Muscle of leg (tissue), 11 donors: Measurements from ENCODE around the gene PGM2. TPM values are rescaled to one million over a fixed set of nuclear protein-coding genes. Genes with fewer than 3 reads are reported as not detected.
"Not testable (repeated sequence)": the region's sequence is repeated elsewhere in the genome, so short reads cannot be mapped to it uniquely, and the experiment has no call there.

ENCODE experiments used
- DNase-seq: peaks from one replicate; pipeline ENCODE4 v3.0.0; 2013
- H3K27ac ChIP-seq: one replicate; pipeline ENCODE4 v1.5.1; 2013; ENCODE audit warnings: mild to moderate bottlenecking, low read length, control low read depth
- H3K27me3 ChIP-seq: one replicate; pipeline ENCODE4 v1.6.1; 2013; ENCODE audit warnings: low read length; ENCODE audit not compliant: control insufficient read depth, insufficient read depth
- H3K36me3 ChIP-seq: one replicate; pipeline ENCODE4 v1.6.1; 2013; ENCODE audit warnings: low read length; ENCODE audit not compliant: control insufficient read depth, insufficient read depth
- H3K4me1 ChIP-seq: one replicate; pipeline ENCODE4 v1.6.1; 2013; ENCODE audit warnings: low read length; ENCODE audit not compliant: control insufficient read depth, insufficient read depth
- H3K4me3 ChIP-seq: one replicate; pipeline ENCODE4 v1.5.1; 2013; ENCODE audit warnings: low read length, control low read depth
- H3K9me3 ChIP-seq: replicated peaks from 2 replicates; pipeline ENCODE4 v1.6.1; 2013; ENCODE audit warnings: low read depth, low read length; ENCODE audit not compliant: control insufficient read depth
- WGBS: methylation state at CpG from one replicate; pipeline ENCODE4 v1.1.5; 2013; ENCODE audit warnings: missing lambda C conversion rate; ENCODE audit not compliant: insufficient coverage; 5-methylcytosine and 5-hydroxymethylcytosine counted together
- polyA plus RNA-seq, 8 donors: library from polyadenylated mRNA; unstranded; fragments of 120-200 nt; gene quantifications; one replicate each; pipeline versions ENCODE4 v1.2.1 to v1.2.3, GENCODE V29; 2013; ENCODE audit warnings: inconsistent platforms in 1 of 8, low replicate concordance in 1 of 8; ENCODE audit not compliant: insufficient read length in 8 of 8, insufficient read depth in 1 of 8
- total RNA-seq: library from RNA; stranded (reverse); fragments of 120-200 nt; gene quantifications from one replicate; pipeline ENCODE4 v1.2.4, GENCODE V29; 2013

The PGM2 gene
- total and polyA plus RNA-seq, 9 donors = 8.5 to 16.6 (median 11.2) TPM

GRCh38 chr4:37815591-37815990 is 10.9 kb upstream of the PGM2 start:
- WGBS = no CpG with 5 or more reads among the region's 3 CpGs
- no peak overlapping the region for H3K27ac ChIP-seq

DNA sequence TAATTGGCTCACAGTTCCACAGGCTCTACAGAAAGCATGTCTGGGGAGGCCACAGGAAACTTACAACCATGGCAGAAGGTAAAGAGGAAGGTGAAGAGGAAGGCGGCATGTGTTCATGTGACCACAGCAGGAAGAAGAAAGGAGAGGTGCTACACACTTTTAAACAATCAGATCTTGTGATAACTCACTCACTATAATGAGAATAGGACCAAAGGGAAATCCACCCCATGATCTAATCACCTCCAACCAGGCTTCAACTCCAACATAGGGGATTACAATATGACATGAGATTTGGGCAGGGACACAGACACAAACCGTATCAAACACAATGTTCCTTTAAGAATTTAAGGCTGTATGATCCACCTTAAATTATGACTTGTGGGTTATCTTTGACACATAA is 10.5 kb upstream of the PGM2 start:
- no peak overlapping the region for H3K27ac ChIP-seq
- DNase-seq = no peak
- H3K36me3 ChIP-seq = no peaks in the 10 kb centered on the region
- no peaks in the 10 kb centered on the region for H3K27me3 ChIP-seq
- no CpG with 5 or more reads among the region's 2 CpGs for WGBS
- H3K4me3 ChIP-seq = no peak overlapping the region
- no peaks in the 10 kb centered on the region for H3K9me3 ChIP-seq
- no peaks in the 10 kb centered on the region for H3K4me1 ChIP-seq

More at GRCh38 chr4:37815591-37815990, 10.9 kb upstream of the PGM2 start:
- no peaks in the 10 kb centered on the region for H3K27me3 ChIP-seq
- no peaks in the 10 kb centered on the region for H3K9me3 ChIP-seq
- no peaks in the 10 kb centered on the region for H3K4me1 ChIP-seq
- H3K36me3 ChIP-seq = no peaks in the 10 kb centered on the region
- H3K4me3 ChIP-seq = no peak overlapping the region
- DNase-seq = no peak

DNA sequence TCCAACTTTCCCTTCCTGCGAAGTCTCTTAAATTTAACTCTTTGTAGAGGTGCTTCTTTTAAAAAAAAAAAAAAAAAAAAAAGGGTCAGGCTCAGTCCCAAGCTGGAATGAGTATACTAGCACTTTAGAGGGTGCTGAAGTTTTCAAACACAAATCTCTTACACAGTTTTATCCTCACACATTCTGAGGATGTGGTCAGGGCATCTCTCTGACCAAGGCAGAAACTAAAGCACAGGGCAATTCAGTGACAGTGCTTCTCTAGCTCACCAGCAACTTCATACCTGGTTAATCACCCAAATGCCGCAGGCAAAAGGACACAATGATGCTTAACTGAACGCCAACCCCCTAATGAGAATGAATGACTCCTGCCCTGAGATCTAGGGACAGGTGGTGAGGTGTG is 9.8 kb upstream of the PGM2 start:
- Histone ChIP-seq H3K4me1 (no peaks in the 10 kb centered on the region), H3K4me3 (no peak overlapping the region), H3K27ac (no peak overlapping the region), H3K9me3 (no peaks in the 10 kb centered on the region), H3K27me3 (no peaks in the 10 kb centered on the region), H3K36me3 (no peaks in the 10 kb centered on the region)
- 100% methylated on average over 1 of the region's 3 CpGs for whole genome bisulfite sequencing
- no peak for DNase-seq

DNA sequence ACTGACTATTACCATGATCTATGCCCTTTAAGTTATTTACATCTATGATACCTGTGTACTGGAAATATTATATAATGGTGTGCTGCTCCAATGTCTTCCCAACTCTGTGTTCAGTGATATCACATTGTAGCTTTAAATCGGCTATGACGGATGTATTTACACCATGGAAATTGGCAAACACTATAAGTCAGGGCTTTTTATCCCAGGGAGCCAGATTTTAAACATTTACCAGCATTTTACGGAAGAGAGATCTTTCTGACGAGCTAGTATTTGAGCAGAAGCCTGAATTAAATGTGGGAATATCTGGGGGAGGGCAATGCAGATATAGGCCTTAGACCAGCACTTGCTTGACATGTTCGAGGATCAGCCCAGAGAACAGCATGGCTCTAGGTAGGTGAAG is 7.7 kb upstream of the PGM2 start:
- Histone ChIP-seq H3K27ac (no peak overlapping the region), H3K36me3 (no peaks in the 10 kb centered on the region), H3K27me3 (no peaks in the 10 kb centered on the region), H3K4me3 (no peak overlapping the region), H3K9me3 (no peaks in the 10 kb centered on the region), H3K4me1 (no peaks in the 10 kb centered on the region)
- WGBS = 81% methylated on average over 3 of the region's 5 CpGs
- DNase-seq = no peak

DNA sequence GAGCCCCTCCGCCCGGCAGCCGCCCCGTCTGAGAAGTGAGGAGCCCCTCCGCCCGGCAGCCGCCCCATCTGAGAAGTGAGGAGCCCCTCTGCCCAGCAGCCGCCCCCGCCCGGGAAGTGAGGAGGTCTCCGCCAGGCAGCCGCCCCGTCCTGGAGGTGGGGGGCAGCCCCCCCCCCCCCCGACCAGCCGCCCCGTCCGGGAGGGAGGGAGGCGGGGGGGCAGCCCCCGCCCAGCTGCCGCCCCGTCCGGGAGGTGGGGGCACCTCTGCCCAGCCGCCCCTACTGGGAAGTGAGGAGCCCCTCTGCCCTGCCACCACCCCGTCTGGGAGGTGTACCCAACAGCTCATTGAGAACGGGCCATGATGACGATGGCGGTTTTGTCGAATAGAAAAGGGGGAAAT is 6.0 kb upstream of the PGM2 start:
- not testable (repeated sequence) for DNase-seq, H3K4me3 ChIP-seq, H3K4me1 ChIP-seq, H3K36me3 ChIP-seq, H3K9me3 ChIP-seq, H3K27ac ChIP-seq, H3K27me3 ChIP-seq
- WGBS = 100% methylated on average over 2 of the region's 28 CpGs

DNA sequence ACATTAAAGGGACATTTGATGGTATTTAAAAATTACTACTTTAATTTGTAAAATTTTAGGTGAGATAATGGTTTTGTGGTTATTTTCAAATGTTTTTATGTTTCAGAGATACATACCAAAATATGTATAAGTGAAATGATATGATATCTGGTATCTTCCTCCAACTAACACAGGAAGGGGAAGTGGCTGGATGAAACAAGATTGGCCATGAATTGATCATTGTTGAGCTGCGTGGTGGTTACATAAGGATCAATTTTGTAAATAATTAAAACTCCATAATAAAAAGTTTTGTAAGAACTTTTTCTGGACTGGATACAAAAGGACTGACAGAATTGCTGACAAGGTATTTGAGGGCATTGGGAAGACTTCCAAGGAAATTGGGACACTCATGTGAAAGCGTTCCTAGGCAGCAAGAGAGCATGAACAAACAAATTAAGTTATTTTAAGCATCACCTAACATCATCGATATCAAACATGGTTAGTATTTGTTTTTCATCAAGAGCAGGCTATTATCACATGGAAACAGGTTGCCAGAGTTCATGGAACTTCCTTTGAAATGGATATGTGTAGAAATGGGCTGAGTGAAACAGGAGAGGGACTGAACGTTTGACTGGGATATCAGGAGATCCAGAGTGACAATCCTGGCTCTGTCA is 4.4 kb upstream of the PGM2 start:
- Histone ChIP-seq H3K36me3 (no peaks in the 10 kb centered on the region), H3K27ac (no peak overlapping the region), H3K9me3 (no peaks in the 10 kb centered on the region), H3K4me1 (peaks cover 2% of the 10 kb centered on the region), H3K27me3 (no peaks in the 10 kb centered on the region), H3K4me3 (no peak overlapping the region)
- 0% methylated on average over 1 of the region's 4 CpGs for WGBS
- DNase-seq = no peak

GRCh38 chr4:37825501-37825900 is 985 bp upstream of the PGM2 start:
- not testable (repeated sequence) for H3K4me1 ChIP-seq, H3K27me3 ChIP-seq, H3K9me3 ChIP-seq, H3K36me3 ChIP-seq, DNase-seq
- WGBS = 0% methylated on average over 2 of the region's 9 CpGs
- Histone ChIP-seq H3K4me3 (peak overlapping the region; percentile 82), H3K27ac (peak overlapping the region; percentile 78)

DNA sequence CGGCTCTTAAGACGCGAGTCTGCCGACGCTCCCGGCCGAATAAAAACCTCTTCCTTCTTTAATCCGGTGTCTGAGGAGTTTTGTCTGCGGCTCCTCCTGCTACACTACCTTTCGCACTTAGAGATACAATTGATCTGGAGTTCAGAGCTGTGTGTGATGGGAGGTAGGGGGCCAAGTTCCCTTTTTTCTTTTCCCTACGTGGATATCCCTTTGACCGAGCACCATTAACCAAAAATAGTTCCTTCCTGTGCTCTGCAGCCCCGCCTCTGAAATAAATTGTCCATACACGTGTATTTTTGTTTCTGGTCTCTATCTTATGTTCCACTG is 555 bp upstream of the PGM2 start:
- Histone ChIP-seq H3K4me3 (peak overlapping the region; percentile 82), H3K36me3 (no peaks in the 10 kb centered on the region), H3K27ac (peak overlapping the region; percentile 78), H3K4me1 (peaks cover 9% of the 10 kb centered on the region), H3K9me3 (no peaks in the 10 kb centered on the region), H3K27me3 (no peaks in the 10 kb centered on the region)
- WGBS = 0% methylated on average over 4 of the region's 14 CpGs
- no peak for DNase-seq

DNA sequence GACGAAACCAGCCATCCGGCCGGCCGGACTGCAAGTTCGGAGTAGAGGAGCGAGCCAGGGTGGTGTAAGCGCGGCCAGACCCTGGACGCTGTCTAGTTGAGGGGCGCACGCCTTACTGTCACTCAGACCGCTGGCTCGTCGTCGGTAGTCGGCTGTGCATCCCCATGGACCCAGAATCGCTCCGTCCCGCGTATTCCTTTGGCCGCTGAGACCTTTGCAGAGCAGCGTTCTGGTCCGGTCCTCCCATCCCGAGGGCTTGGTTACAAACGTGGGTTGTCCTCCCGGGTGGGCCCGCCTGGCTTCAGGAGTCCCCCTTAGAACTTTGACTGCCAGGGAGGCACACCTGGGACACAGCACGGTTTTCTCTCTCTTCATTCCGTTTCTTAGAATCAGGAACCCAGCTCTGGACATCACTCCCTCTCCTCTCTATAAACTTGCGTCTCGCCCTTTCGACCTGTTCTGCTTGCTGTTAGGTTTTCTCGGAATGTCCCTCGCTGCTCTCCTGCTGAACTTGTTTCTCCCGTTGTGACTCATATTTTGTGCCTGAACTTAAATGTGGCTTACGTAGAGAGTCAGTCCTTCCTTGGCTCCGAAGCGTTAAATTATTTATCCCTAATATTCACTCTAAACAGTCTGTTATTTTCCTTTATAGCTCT is 672 bp downstream of the PGM2 start:
- peak overlapping the region; percentile 71 for H3K27ac ChIP-seq
- no peaks in the 10 kb centered on the region for H3K9me3 ChIP-seq
- WGBS = under 1% methylated on average over 34 of the region's 38 CpGs
- peak overlapping the region; percentile 82 for H3K4me3 ChIP-seq
- peak; percentile 12 for DNase-seq
- peaks cover 9% of the 10 kb centered on the region for H3K4me1 ChIP-seq
- H3K27me3 ChIP-seq = no peaks in the 10 kb centered on the region
- H3K36me3 ChIP-seq = peaks cover 9% of the 10 kb centered on the region

DNA sequence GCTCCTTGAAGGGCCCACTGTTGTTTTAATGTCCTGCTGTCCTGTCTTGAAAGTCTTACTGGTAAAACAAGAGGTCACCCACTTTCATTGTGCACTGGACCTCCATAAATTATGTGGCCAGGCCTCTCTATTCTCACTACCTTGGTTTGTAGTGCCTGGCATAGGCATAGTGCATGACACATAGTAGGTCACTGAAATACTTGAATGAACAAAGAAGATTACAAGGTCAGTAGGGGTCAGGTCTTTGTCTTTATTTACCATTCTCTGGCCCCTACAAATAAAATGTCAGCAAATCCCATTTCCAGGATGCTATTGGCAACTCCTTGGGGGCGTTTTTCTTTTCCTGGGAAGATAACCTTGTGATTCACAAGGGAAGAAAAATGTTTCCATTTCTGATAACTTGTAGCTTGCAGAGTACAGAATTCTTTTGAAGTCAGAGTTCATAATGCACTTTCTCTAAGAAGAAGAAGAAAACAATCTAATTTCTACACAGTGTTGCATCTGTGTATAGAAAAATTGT is 1.4 kb downstream of the PGM2 start:
- H3K27ac ChIP-seq = no peak overlapping the region
- H3K36me3 ChIP-seq = peaks cover 11% of the 10 kb centered on the region
- H3K4me3 ChIP-seq = no peak overlapping the region
- no peaks in the 10 kb centered on the region for H3K27me3 ChIP-seq
- DNase-seq = no peak
- no CpG with 5 or more reads among the region's 1 CpG for WGBS
- H3K9me3 ChIP-seq = no peaks in the 10 kb centered on the region
- peaks cover 9% of the 10 kb centered on the region for H3K4me1 ChIP-seq
